H1 (cell line): Measurements from ENCODE around the gene DDI1. TPM values are rescaled to one million over a fixed set of nuclear protein-coding genes. Genes with fewer than 3 reads are reported as not detected.

Experiments
- CTCF ChIA-PET: fragments of 300-600 bp; sonication (Branson Sonifier 250); formaldehyde crosslinking; loops from one replicate; lab custom pipeline; 2021; ENCODE audit not compliant: partially characterized antibody; lab: Charles Lee
- POLR2A ChIA-PET: fragments of 300-600 bp; sonication (Branson Sonifier 250); formaldehyde crosslinking; loops from one replicate; lab custom pipeline; 2021; ENCODE audit warnings: inconsistent platforms; ENCODE audit not compliant: partially characterized antibody; lab: Charles Lee
- DNase-seq, 2 experiments: peaks; one replicate each; pipeline versions ENCODE4 v3.0.0 to v3.0.0-alpha.2; 2010 to 2022; ENCODE audit warnings: low spot score in 2 of 2, low read depth in 1 of 2, mixed read lengths in 1 of 2
- FAIRE-seq: peaks from 2 replicates; lab custom pipeline; 2011; peaks lifted over from hg19 to GRCh38; lab: Jason Lieb, UNC
- H2AFZ ChIP-seq: 2 replicates; pipeline ENCODE4 v1.8.1; 2012; ENCODE audit warnings: low read length, inconsistent platforms
- H2AK5ac ChIP-seq: 2 replicates; pipeline ENCODE4 v1.6.1; 2013; ENCODE audit warnings: low read depth, low read length
- H2BK120ac ChIP-seq: replicated peaks from 2 replicates; pipeline ENCODE3; 2013; ENCODE audit warnings: low read depth, low read length, inconsistent platforms
- H2BK12ac ChIP-seq: 2 replicates; pipeline ENCODE4 v1.6.1; 2013; ENCODE audit warnings: low read depth, low read length
- H2BK15ac ChIP-seq: 2 replicates; pipeline ENCODE4 v1.6.1; 2013; ENCODE audit warnings: low read length
- H2BK20ac ChIP-seq: 2 replicates; pipeline ENCODE4 v1.6.1; 2013; ENCODE audit warnings: low read length
- H2BK5ac ChIP-seq: 2 replicates; pipeline ENCODE4 v1.6.1; 2013; ENCODE audit warnings: low read depth, low read length
- H3K14ac ChIP-seq: 2 replicates; pipeline ENCODE4 v1.6.1; 2013; ENCODE audit warnings: inconsistent platforms; ENCODE audit not compliant: insufficient read length
- H3K18ac ChIP-seq: 2 replicates; pipeline ENCODE4 v1.6.1; 2013; ENCODE audit warnings: low read length; ENCODE audit errors: extremely low read depth
- H3K23ac ChIP-seq: 2 replicates; pipeline ENCODE4 v1.6.1; 2013; ENCODE audit warnings: inconsistent platforms; ENCODE audit not compliant: insufficient read length
- H3K23me2 ChIP-seq: 2 replicates; pipeline ENCODE4 v1.6.1; 2013; ENCODE audit warnings: low read depth, low read length
- H3K27ac ChIP-seq: 2 replicates; pipeline ENCODE4 v1.6.1; 2011; ENCODE audit warnings: low read depth, low read length, inconsistent platforms
- H3K27me3 ChIP-seq, 4 experiments: replicated peaks in 1 of 4; 1 replicate in 1 of 4; 2 replicates in 3 of 4; pipeline versions ENCODE4 v1.6.1 to v1.8.1; 2011 to 2013; ENCODE audit warnings: low read length in 3 of 4, mild to moderate bottlenecking in 3 of 4, inconsistent platforms in 2 of 4, mixed read lengths in 2 of 4, moderate library complexity in 1 of 4; ENCODE audit not compliant: control insufficient read depth in 3 of 4, insufficient read depth in 3 of 4; ENCODE audit errors: extremely low read depth in 1 of 4
- H3K36me3 ChIP-seq, 4 experiments: 2 replicates each; pipeline versions ENCODE4 v1.6.1 to v1.8.1; 2011 to 2013; ENCODE audit warnings: mild to moderate bottlenecking in 4 of 4, low read length in 3 of 4, moderate library complexity in 2 of 4, control low read depth in 1 of 4, inconsistent platforms in 1 of 4; ENCODE audit not compliant: insufficient read depth in 4 of 4, control insufficient read depth in 2 of 4
- H3K4ac ChIP-seq: replicated peaks from 2 replicates; pipeline ENCODE3; 2013; ENCODE audit warnings: low read length, low read depth, mixed read lengths, inconsistent platforms; ENCODE audit not compliant: insufficient read length
- H3K4me1 ChIP-seq, 4 experiments: replicated peaks in 1 of 4; 1 replicate in 1 of 4; 2 replicates in 3 of 4; pipeline versions ENCODE4 v1.6.1 to v1.8.1; 2011 to 2013; ENCODE audit warnings: low read length in 3 of 4, inconsistent platforms in 2 of 4, mixed read lengths in 1 of 4; ENCODE audit not compliant: insufficient read depth in 4 of 4, control insufficient read depth in 3 of 4
- H3K4me2 ChIP-seq, 2 experiments: 2 replicates each; pipeline versions ENCODE4 v1.6.1 to v1.8.1; 2011 to 2013; ENCODE audit warnings: low read depth in 2 of 2, low read length in 2 of 2, control low read depth in 1 of 2, inconsistent platforms in 1 of 2, mild to moderate bottlenecking in 1 of 2; ENCODE audit not compliant: insufficient read depth in 1 of 2
- H3K4me3 ChIP-seq, 4 experiments: fragments of 200-600, 300-600 bp in 1 of 4; sonication (generic), shearing (Covaris generic), sonication (Bioruptor Twin) in 1 of 4; 2 replicates each; pipeline versions ENCODE4 v1.5.1 to v1.8.1; 2011 to 2016; ENCODE audit warnings: low read length in 4 of 4, low read depth in 3 of 4, control low read depth in 2 of 4, inconsistent platforms in 2 of 4, mild to moderate bottlenecking in 2 of 4, mixed read lengths in 1 of 4, moderate library complexity in 1 of 4; ENCODE audit not compliant: insufficient read depth in 2 of 4; ENCODE audit errors: extremely low read depth in 1 of 4
- H3K56ac ChIP-seq: replicated peaks from 2 replicates; pipeline ENCODE3; 2013; ENCODE audit warnings: low read depth, mild to moderate bottlenecking, mixed read lengths, low read length, inconsistent platforms; ENCODE audit not compliant: insufficient read length
- H3K79me1 ChIP-seq: 2 replicates; pipeline ENCODE4 v1.6.1; 2013; ENCODE audit warnings: low read depth, low read length, control low read depth
- H3K79me2 ChIP-seq, 2 experiments: 2 replicates each; pipeline versions ENCODE4 v1.6.1 to v1.8.1; 2012 to 2013; ENCODE audit warnings: low read length in 2 of 2, mild to moderate bottlenecking in 2 of 2, inconsistent platforms in 1 of 2; ENCODE audit not compliant: insufficient read depth in 2 of 2, control insufficient read depth in 1 of 2
- H3K9ac ChIP-seq, 4 experiments: replicated peaks in 1 of 4; 1 replicate in 1 of 4; 2 replicates in 3 of 4; pipeline versions ENCODE4 v1.6.1 to v1.8.1; 2011 to 2013; ENCODE audit warnings: low read depth in 3 of 4, low read length in 3 of 4, control low read depth in 2 of 4, mild to moderate bottlenecking in 2 of 4, moderate library complexity in 2 of 4, inconsistent platforms in 1 of 4; ENCODE audit errors: extremely low read depth in 1 of 4
- H3K9me3 ChIP-seq, 2 experiments: 2 replicates each; pipeline versions ENCODE4 v1.6.1 to v1.8.1; 2012 to 2013; ENCODE audit warnings: mild to moderate bottlenecking in 2 of 2, moderate library complexity in 2 of 2, control low read depth in 1 of 2, inconsistent platforms in 1 of 2, low read depth in 1 of 2, low read length in 1 of 2, mixed read lengths in 1 of 2; ENCODE audit not compliant: insufficient read depth in 2 of 2
- H4K20me1 ChIP-seq, 2 experiments: replicated peaks in 1 of 2; 2 replicates each; pipeline versions ENCODE3 to v1.8.1; 2011 to 2013; ENCODE audit warnings: inconsistent platforms in 2 of 2, low read length in 2 of 2, mild to moderate bottlenecking in 1 of 2; ENCODE audit not compliant: insufficient read depth in 2 of 2, control insufficient read depth in 1 of 2
- H4K5ac ChIP-seq: 2 replicates; pipeline ENCODE4 v1.6.1; 2013; ENCODE audit warnings: low read length, low read depth, mixed read lengths, inconsistent platforms; ENCODE audit not compliant: insufficient read length
- H4K8ac ChIP-seq: 2 replicates; pipeline ENCODE4 v1.8.0; 2013; ENCODE audit warnings: mild to moderate bottlenecking, moderate library complexity, low read length, inconsistent platforms; ENCODE audit not compliant: insufficient read depth; ENCODE audit errors: extremely low read depth
- H4K91ac ChIP-seq: replicated peaks from 2 replicates; pipeline ENCODE3; 2013; ENCODE audit warnings: low read length, mixed read lengths, inconsistent platforms; ENCODE audit not compliant: insufficient read length
- BCL11A ChIP-seq, 2 experiments: IDR thresholded peaks; one replicate each; pipeline ENCODE4 v1.6.1; 2011; ENCODE audit warnings: low read depth in 2 of 2, low read length in 2 of 2, mild to moderate bottlenecking in 2 of 2
- CREB1 ChIP-seq: IDR thresholded peaks from 2 replicates; pipeline ENCODE4 v1.6.1; 2012; ENCODE audit warnings: inconsistent platforms
- NRF1 ChIP-seq: IDR thresholded peaks from 2 replicates; pipeline ENCODE4 v1.6.1; 2011; ENCODE audit warnings: mild to moderate bottlenecking, low read depth, low read length, improper control_type of control experiment
- SP4 ChIP-seq: IDR thresholded peaks from 2 replicates; pipeline ENCODE4 v1.6.1; 2012; ENCODE audit warnings: low read length, inconsistent platforms
- YY1 ChIP-seq: IDR thresholded peaks from 2 replicates; pipeline ENCODE4 v1.6.1; 2011; ENCODE audit warnings: low read depth, mild to moderate bottlenecking, low read length
- WGBS, 2 experiments: shearing (Covaris generic) in 1 of 2; methylation state at CpG; one replicate each; pipeline versions ENCODE4 v1.1.6 to v1.1.7; 2013 to 2015; ENCODE audit warnings: low lambda C conversion rate in 2 of 2, mixed read lengths in 2 of 2, inconsistent platforms in 1 of 2, low coverage in 1 of 2, missing lambda C conversion rate in 1 of 2; ENCODE audit not compliant: insufficient replicate concordance in 2 of 2, insufficient coverage in 1 of 2, insufficient read length in 1 of 2; ENCODE audit errors: extremely low coverage in 1 of 2, missing lambda C conversion rate in 1 of 2; 5-methylcytosine and 5-hydroxymethylcytosine counted together
- polyA plus RNA-seq, 7 experiments: library from polyadenylated mRNA; depleted of rRNA in 3 of 7; stranded (reverse) in 5 of 7; unstranded in 2 of 7; fragments of >200 nt in 5 of 7; fragments of 200-250 nt in 2 of 7; gene quantifications; 1 replicate in 5 of 7; 2 replicates in 1 of 7; 4 replicates in 1 of 7; pipeline versions ENCODE4 v1.2.1 to v1.2.3, GENCODE V29; 2011 to 2013; ENCODE audit warnings: missing spikeins in 2 of 7, mixed read lengths in 2 of 7
- total RNA-seq: library from RNA; stranded (reverse); fragmentation: NEBNext Ultra II Directional; extraction: Animal tissue kit (Norgen Biotek cat#: 25700); gene quantifications from 2 replicates; pipeline ENCODE4 v1.2.1, GENCODE V29; 2021

DDI1 gene
- total and polyA plus RNA-seq, 2 of the 8 experiments (the other 6 are each of a cell fraction or from before 2014, with no cell fraction given), result not detected

GRCh38 chr11:104054911-104055529 is 18.6 kb downstream of the DDI1 start:
- no peak overlapping the region for H3K4me3 ChIP-seq
- TF ChIP-seq CREB1 (no peak), SP4 (no peak), YY1 (no peak), BCL11A (IDR thresholded peaks at IDR 0.05; ENCODE audit: low read depth in 2 of 2, low read length in 2 of 2) (no peak), NRF1 (no peak)
- no peak overlapping the region for H2AK5ac ChIP-seq
- no peak overlapping the region for H2BK120ac ChIP-seq
- no peaks in the 10 kb centered on the region for H3K36me3 ChIP-seq
- H2BK20ac ChIP-seq, result no peak overlapping the region
- ChIA-PET POLR2A (no interaction called here), CTCF (no interaction called here)
- DNase-seq, result no peak
- H3K23ac ChIP-seq, result no peak overlapping the region
- H3K79me2 ChIP-seq, result no peaks in the 10 kb centered on the region
- H3K4me1 ChIP-seq, result no peaks in the 10 kb centered on the region
- no peak overlapping the region for H3K9ac ChIP-seq
- no peak overlapping the region for H2AFZ ChIP-seq
- no peak overlapping the region for H4K5ac ChIP-seq
- H2BK12ac ChIP-seq, result no peak overlapping the region
- no peaks in the 10 kb centered on the region for H3K27me3 ChIP-seq
- no peak for FAIRE-seq
- H3K27ac ChIP-seq, result no peak overlapping the region
- WGBS, 2 experiments, result 91% methylated on average over 4 of the region's 4 CpGs; no CpG with 5 or more reads in 1 of the 2 experiments
- no peaks in the 10 kb centered on the region for H3K79me1 ChIP-seq
- H3K56ac ChIP-seq, result no peak overlapping the region
- no peak overlapping the region for H2BK15ac ChIP-seq
- no peak overlapping the region for H3K18ac ChIP-seq
- H4K91ac ChIP-seq, result no peak overlapping the region
- no peak overlapping the region for H3K14ac ChIP-seq
- no peaks in the 10 kb centered on the region for H4K20me1 ChIP-seq
- no peak overlapping the region for H2BK5ac ChIP-seq
- no peaks in the 10 kb centered on the region for H3K23me2 ChIP-seq
- H3K4ac ChIP-seq, result no peak overlapping the region
- H3K4me2 ChIP-seq, result no peak overlapping the region
- H3K9me3 ChIP-seq, result no peaks in the 10 kb centered on the region
- H4K8ac ChIP-seq, result no peak overlapping the region
